Activated CD4-positive, alpha-beta T cell treated with anti-CD3 and anti-CD28 coated beads for 48 hours (primary cell): ENCODE results near the gene FGL2.
A peak's percentile ranks its signal among the peaks of the same experiment; 100 is the strongest.
"Not testable (repeated sequence)": the region's sequence is repeated elsewhere in the genome, so short reads cannot be mapped to it uniquely, and the experiment has no call there.

Experiments used
- DNase-seq: peaks from one replicate; pipeline ENCODE4 v3.0.0-alpha.2; 2020

Gene FGL2

GRCh38 chr7:77209479-77210139 is 10.0 kb upstream of the FGL2 start:
- DNase-seq = no peak

GRCh38 chr7:77208416-77208815 is 8.8 kb upstream of the FGL2 start:
- no peak for DNase-seq

- no peak for DNase-seq
These were observed 6.1 kb upstream of the FGL2 start for GRCh38 chr7:77205706-77206105.

GRCh38 chr7:77202481-77202976 is 2.9 kb upstream of the FGL2 start:
- no peak for DNase-seq

GRCh38 chr7:77200542-77200941 is 923 bp upstream of the FGL2 start:
- no peak for DNase-seq

- no peak for DNase-seq
These were observed 2.5 kb downstream of the FGL2 start for GRCh38 chr7:77197141-77197540.

GRCh38 chr7:77188731-77189437 is 10.7 kb downstream of the FGL2 start:
- no peak for DNase-seq

- no peak for DNase-seq
These were observed 13.8 kb downstream of the FGL2 start for GRCh38 chr7:77185866-77186265.

GRCh38 chr7:77184990-77185389 is 14.6 kb downstream of the FGL2 start:
- no peak for DNase-seq

- no peak for DNase-seq
These were observed 15.2 kb downstream of the FGL2 start for GRCh38 chr7:77184463-77184862.

- DNase-seq = no peak
These were observed 17.4 kb downstream of the FGL2 start for GRCh38 chr7:77182261-77182660.

- DNase-seq = no peak
These were observed 17.9 kb downstream of the FGL2 start for GRCh38 chr7:77181734-77182133.

- DNase-seq = no peak
These were observed 18.5 kb downstream of the FGL2 start for GRCh38 chr7:77181015-77181595.

- DNase-seq = not testable (repeated sequence)
These were observed 21.6 kb downstream of the FGL2 start for GRCh38 chr7:77178024-77178423.

GRCh38 chr7:77177321-77177904 is 22.2 kb downstream of the FGL2 start:
- DNase-seq = not testable (repeated sequence)

- not testable (repeated sequence) for DNase-seq
These were observed 24.3 kb downstream of the FGL2 start for GRCh38 chr7:77175274-77175800.

GRCh38 chr7:77174418-77174817 is 25.2 kb downstream of the FGL2 start:
- not testable (repeated sequence) for DNase-seq

- not testable (repeated sequence) for DNase-seq
These were observed 27.0 kb downstream of the FGL2 start for GRCh38 chr7:77172437-77173172.

- not testable (repeated sequence) for DNase-seq
These were observed 28.5 kb downstream of the FGL2 start for GRCh38 chr7:77171073-77171472.

GRCh38 chr7:77157446-77157845 is 42.2 kb downstream of the FGL2 start:
- DNase-seq = peak; percentile 2

GRCh38 chr7:77157034-77157433 is 42.6 kb downstream of the FGL2 start:
- DNase-seq = not testable (repeated sequence)

- DNase-seq = peak; percentile 31
These were observed 43.8 kb downstream of the FGL2 start for GRCh38 chr7:77155601-77156377.
